Stimulated activated CD8-positive, alpha-beta memory T cell treated with anti-CD3 and anti-CD28 coated beads, Interleukin-7, amount 100 ng/mL, for 48 hours (primary cell): ENCODE measurements around the gene ROR1.
"Not testable (repeated sequence)": the region's sequence is repeated elsewhere in the genome, so short reads cannot be mapped to it uniquely, and the experiment has no call there.

Source experiments
- DNase-seq, 2 donors: peaks; one replicate each; pipeline ENCODE4 v3.0.0-alpha.2; 2020; ENCODE audit warnings: low read depth in 1 of 2; ENCODE audit errors: extremely low read depth in 1 of 2

ROR1 gene

DNA sequence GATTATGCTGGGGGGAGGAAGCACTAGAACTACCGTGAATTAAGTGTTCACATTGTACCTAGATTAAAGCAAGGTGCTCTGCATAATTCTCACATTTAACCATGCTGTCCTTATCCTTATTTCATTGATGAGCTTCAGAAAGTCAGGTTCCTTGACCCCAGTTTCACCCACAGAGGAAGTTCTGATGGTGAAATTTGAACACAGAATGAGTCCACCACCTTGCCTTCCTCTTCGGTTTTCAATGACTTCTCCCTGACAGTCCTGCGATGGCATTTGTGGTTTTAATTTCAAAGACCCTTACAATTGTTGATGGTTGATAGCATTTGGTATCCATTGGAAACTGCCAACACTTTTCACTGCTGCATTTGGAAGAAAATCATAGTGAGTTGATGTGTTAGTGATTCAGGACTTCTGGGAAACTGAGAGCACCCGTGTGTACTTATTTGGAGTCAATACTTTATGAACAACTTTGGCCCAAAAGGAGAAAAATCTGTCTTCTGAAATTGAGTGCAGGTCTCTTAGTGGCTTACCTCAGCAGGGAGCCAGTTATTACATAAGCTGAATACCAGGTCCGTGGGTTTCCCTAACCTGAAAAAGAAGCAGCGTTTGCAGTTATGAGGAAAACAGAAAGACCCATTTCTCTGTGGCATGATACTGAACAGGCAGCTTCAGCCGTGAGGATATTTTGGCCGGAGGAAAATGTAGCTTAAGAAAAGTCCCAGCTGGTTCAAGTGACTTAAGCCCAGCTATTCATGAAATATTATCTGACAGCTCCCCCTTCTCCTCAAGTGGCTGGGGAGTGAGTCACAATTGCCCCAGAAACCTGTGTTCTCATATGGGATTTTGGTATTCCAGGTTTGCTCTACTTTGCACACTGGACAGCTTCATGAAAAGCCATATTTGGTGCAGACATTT is 47.5 kb downstream of the ROR1 start:
- DNase-seq = no peak

DNA sequence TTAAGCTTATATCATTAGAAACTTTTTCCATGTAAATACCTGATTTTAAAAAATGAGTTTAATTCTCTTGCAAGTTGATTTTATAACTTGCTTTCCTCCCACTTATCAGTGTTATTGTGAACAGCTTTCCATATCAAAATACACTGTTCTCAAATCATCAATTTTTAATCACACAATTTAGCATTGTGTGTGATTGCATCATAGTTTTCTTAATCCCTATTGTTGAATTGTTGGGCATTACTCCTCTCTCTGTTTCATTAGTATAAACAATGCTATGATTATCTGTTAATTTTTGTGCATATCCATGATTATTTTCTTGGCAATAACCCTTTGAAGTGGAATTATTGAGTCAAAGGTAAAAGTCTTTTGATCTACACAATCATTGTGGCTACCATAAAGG is 48.7 kb downstream of the ROR1 start:
- DNase-seq = no peak

DNA sequence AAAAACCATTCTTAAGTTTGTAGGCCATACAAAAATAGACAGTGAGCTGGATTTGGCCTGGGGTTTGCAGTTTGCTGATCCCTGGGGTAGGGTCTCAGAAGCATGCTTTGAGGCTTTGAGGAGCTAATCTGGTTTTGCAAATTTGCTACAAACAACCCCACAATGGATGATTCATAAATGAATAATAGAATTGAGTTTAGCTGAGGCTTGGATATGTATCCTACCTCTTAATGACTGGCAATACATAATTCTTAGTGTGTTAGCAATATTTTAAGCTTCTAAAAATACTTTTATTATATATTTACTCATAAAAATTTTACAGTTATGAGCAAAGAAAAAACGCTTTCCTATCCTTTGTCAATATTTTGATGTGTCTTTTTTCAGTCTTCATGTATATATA is 50.6 kb downstream of the ROR1 start:
- DNase-seq = no peak

DNA sequence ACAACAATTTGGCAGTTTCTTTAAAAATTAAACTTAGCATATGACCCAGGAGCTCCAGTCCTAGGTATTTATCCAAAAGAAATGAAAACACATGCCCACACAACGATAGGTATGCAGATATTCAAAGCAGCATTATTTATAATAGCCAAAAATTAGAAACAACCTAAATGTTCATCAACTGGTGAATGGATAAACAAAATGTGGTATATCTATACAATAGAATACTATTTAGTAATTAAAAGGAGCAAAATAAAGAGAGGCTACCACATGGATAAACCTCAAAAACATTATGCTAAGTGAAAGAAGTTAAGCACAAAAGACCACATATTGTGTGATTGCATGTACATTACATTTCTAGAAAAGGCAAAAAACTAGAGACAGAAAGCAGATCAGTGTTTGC is 51.3 kb downstream of the ROR1 start:
- DNase-seq = no peak

DNA sequence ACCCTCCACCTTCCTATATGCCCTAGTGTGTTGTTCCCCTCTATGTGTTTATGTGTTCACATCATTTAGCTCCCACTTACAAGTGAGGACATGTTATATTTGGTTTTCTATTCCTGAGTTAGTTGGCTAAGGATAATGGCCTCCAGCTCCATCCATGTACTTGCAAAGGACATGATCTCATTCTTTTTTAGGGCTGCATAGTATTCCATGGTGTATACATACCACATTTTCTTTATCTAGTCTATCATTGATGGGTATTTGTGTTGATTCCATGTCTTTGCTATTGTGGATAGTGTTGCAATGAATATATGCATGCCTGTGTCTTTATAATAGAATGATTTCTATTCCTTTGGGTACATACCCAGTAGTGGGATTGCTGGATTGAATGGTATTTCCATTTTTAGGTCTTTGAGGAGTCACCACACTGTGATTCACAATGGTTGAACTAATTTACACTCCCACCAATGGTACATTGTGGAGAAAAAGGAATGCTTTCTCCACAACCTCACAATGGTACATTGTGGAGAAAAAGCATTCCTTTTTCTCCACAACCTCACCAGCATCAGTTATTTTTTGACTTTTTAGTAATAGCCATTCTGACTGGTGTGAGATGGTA is 52.5 kb downstream of the ROR1 start:
- DNase-seq = not testable (repeated sequence)

DNA sequence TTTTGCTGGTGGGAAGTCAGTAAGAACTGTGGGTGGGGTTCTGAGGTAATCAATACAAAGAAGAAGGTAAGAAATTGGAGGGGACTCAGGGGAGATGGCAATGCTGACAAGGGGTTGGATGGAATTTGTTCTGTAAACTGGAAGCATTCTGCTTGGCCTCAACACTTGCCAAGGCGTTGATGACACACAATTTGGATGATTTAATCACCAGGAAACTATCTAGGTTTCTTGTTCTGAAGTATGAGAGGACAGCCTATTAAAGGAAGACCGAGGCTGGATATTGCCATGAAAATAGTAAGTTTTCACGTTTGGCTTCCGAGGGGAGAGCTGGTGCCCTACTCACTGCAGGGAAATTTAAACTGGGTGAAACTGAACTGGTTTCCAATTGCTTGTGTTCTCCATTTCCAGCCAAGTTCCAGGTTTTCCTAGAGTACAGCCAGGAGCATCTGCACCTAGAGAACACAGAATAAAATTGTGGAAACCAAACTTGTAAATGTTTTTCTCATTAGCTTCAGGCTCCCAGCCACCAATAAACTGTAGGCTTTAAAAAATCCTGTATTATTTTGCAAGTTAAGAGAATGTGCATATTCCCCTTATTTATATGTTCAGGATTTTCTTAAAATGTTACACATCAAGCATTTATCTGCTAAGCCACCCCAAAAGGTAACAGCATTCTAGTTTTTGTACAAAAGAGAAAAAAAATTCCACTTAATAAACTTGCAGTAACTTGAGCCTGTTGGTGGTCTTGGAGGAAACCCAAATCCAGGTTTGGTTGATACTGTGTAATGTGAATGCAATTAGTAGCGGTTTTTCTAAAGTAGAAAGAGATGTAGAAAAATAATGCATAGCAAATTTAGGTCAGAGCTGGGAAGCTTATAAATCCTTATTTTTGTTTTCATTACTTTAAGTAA is 53.8 kb downstream of the ROR1 start:
- DNase-seq = no peak

DNA sequence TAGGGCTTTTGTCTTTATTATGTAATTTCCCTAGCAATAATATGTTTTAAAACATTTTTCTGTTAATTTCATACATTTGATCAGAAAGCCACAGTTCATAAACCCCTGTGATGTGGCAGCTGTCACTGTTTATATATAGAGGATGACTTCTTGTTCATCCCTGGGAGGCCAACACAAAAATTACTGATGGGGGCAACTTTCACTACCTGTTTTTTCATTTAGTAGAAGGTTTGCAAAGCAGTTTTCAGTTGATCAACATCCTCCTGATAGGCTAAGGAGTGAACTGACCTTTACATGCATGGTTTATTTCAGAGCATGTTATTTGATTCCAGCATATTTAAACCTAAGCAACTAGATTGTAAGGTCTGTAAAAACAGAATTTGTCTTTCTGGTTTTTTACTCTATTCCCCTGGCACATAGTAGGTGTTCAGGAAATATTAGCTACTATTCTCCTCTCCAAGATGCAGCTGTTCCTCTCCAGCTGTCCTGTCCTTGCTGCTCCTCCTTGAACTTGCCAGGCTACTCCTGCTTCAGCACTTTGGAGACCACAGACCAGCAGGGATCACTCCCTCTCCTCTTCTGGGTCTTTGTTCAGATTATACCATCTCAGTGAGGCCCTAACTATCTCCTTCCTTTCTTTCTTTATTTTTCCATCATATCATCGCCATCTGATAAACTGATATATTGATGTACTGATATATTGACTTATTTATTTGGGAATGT is 54.7 kb downstream of the ROR1 start:
- DNase-seq = no peak

DNA sequence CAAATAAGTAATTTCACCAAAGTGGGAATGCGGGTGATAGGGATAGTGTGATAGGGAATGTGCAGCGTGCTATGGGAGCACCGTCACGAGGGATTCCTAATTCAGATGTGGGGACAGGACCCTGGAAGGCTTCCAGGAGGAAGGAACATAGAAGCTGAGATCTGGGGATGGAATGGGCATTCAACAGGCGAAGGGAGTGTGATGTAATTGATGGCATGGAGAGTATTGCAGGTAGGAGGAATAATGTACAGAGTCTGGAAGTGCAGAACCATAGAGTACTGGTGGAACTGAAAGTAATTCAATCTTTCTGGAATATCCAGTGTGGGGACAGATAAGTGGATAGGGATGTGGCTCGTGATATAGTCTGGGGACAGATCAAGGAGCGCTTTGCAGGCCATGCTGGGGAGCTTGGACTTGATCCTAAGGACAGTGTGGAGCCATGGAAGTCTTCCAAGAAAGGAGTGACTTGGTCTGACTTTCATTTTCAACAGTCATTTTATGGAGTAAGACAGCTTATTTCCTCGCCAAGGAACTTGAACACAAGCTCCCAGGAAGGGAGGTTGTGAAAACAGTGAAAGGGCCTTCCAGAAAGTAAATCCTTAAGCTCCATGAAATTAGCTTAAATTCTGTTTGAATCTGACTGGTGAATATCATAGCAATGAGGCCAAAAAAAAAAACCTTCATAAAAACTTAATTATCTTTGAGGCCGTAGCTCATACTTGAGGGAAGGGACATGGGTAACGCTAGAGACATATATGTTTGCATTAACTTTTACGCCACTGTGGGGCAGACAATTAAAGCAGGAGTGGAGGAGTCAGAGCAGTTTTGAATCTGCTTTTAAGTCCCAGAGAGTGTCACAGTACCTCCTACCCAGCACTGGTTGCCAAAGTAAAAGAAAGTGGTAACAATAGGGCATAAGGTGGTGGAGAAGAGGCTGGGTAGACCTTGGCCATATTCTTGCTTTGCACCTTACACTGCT is 55.8 kb downstream of the ROR1 start:
- no peak for DNase-seq

DNA sequence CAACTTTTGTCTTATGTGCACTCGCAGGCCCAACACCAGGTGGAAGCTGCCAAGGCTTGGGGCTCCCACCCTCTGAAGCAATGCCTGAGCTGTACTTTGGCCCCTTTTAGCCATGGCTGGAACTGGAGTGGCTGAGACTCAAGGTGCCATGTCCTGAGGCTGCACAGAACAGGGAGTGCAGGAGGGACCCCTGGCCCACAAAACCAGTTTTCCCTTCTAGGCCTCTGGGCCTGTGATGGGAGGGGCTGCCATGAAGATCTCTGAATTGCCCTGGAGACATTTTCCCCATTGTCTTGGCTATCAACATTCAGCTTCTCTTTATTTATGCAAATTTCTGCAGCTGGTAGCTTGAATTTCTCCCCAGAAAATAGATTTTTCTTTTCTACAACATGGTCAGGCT is 57.6 kb downstream of the ROR1 start:
- DNase-seq = no peak

DNA sequence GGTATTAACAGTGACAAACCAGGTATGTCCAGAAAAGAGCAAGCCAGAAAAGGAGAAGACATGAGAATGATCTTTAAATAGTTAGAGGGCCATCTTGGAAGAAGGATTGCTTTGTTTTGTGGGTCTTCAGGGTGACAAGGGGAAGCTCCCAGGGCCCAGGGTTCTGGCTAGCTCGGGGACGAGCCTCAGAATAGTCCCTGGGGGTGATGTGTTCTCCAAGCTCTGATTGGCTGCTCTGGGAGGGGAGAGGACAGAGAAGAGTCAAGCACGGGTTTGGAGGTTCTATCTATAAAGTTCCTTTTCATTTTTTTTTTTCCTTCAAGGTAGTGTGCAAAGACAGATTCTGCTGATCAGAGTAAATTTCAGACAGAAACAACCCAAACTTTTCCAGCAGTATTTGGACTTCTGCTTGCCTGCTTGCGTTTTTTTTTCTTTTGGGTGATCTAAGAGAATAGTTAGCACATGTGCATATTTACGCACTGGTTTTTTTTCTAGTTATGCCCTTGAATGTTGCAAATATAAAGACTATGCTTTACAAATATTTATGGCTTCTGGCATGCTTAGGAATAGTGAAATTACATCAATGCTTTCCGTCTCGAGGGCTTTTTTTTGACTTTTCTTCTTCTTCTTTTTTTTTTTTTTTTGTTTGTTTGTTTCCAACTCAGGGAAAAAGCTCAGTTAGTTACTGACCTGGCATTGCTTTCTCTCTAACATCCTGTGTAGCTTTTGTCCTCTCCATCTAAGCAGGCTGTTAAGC is 59.7 kb downstream of the ROR1 start:
- no peak for DNase-seq

DNA sequence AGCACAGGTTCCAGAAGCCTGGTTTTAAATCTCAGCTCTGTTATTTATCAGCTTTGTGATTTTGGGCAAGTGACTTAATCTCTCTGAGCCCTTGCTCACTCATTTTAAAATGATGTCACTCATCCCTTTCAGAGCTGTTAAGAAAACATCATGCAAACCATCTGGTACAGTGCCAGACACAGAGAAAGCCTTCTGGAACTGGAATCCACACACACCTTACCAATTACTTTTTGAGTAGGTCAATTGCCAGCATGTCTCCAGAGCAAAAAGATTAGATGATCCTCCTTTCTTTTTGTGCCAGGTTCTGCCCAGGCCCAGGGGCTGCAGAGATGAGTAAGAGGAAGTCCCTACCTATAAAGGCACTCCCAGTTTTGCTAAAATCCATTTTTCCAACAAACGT is 61.3 kb downstream of the ROR1 start:
- no peak for DNase-seq

DNA sequence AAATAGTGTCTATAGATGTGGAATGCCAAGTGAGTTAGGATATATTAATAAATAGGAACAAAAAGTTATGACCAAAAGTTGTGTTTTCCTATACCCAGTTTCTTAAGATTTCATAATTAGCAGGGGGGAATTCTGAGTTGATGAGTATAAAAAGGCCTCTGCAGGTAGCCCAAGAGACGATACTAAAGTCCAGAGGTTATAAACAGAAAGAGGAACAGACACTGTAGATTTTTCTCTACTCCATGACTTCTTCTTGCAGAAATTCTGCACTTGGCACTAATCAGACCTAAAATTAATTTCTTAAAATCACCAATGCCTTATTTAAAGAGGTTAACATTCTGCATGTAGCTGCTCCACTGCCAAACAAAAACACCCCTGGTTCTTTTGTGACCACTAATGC is 62.6 kb downstream of the ROR1 start:
- DNase-seq = no peak

DNA sequence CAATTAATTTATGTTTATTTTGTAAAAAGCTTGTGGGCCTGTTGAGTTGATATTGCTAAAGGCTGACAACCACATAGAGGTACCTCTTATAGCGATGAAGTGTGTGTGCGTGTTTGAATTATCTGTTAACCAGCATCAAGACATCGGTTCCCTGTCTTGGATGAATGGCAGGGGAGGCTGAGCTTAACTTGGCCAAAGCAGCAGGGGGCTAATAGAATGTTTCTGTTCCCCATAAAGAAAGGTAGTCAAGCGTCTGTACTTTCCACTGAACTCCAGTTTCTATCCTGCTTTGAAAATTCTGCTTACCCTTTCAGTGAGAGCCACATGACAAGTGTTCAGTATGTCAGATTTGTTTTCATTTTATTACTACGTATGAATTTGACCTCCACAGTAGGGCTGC is 63.0 kb downstream of the ROR1 start:
- DNase-seq = no peak

DNA sequence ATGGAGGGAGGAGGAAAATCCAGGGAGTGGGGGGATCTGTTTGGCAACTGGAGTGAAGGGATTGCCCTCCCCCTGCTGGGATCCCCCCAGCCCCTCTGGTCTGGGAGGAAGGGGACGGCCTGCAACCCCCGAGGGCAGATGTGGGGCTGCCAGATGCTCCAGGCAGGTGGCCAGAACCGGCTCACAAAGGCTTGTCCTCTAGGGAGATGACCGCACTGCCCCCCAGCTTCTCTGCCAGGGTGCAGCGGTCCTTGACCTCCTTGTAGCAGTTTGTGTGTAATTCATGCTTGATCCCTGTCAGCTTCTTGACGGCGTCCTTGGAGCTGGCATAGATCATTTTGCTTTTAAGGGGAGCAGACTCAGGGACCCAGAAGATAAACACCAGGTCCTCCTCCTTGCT is 69.2 kb downstream of the ROR1 start:
- DNase-seq = no peak

DNA sequence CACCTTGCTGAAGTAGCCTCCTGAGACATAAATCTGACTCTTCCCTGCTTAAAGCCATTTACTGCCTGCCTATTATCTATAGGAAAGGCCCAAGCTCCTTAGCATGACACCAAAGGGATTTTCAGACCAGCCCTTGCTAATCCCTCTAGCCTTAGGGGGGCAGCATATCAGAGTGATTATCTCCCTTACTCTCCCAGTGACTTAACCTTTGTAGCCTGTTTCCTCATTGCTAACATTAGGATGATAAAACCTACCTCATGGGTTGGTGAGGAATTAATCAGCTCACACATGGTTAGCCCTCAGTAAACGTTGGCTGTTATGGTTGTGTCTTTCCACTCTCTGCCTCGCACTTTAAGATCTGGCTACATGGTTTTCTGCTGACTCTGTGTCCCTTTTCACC is 70.1 kb downstream of the ROR1 start:
- DNase-seq = no peak

DNA sequence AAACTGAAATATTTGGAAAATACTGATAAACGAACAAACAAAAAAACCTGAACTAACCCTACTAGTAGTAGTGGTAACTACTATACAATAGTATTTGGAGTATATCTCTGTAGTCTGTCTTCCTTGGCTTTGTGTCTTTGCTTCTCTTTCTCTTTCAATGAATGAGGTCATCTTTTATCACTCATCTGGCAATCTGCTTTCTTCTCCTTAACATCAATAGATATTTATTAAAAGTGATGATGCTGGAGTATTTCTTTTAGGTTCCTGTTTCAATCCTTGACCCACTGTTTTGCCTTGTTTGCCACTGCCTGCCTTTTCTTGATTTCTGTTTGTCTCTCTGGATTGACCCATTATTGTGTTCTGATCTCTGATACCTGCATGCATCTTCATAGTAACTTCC is 71.5 kb downstream of the ROR1 start:
- DNase-seq = no peak

DNA sequence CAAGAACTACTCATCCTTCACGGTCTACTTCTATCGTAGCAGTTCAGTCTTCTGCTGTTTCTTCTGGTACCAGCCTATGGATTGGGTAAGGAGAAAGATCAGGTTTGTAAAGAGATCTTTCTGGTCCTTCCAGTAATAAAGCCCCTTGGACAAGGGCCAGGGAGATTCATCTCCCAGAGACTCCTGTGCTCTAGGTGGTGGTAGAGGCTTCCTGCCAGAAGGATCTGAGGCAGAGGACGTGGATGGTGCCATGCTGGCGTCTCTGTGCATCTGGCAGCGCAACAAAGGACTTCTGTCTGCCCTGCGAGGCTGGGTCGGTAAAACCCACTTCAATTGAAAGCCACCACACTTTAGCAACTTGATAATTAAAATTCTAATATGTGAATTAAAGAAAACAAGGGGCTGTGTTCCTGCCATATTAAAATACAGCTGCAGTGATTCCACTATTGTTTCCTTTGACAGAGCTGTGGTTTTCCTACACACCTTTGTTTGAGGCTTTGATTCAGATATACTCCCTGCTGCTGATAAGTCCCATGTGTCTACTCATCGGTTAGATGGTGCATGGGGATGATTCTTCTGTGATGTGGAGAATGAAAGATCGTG is 73.6 kb downstream of the ROR1 start:
- DNase-seq = no peak

DNA sequence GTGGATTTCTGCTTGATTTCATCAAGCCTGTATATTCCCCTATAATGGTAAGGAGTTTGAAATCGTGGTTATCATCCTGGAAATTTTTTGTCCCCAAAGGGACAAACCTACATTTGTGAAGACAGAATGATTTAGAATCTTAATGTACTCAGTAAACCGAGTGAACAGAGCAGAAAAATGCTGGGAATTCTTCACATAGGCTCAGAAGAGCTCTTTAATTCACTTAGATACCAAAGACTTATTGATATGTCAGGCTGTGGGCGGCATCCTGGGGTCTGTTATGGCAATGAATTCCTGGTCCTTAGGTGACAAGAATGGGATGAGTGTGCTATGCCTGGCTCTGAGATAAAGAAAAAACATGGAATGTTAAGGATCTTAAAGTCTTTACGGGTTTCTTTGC is 74.9 kb downstream of the ROR1 start:
- DNase-seq = no peak

DNA sequence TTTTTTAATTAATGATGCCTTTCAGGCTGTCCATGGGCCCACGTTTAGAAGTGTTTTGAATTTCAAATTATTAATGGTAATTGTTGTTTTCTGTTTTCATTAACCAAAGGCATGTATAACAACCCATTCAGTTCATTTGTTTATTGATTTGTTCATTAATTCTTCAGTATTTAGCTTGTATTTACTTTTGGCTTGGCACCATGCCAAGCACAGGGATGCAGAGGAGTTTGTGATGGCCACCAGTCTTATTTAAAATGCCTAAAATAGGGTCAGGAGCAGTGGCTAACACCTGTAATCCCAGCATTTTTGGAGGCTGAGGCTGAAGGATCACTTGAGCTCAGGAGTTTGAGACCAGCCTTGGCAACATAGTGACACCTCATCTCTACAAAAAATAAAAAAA is 75.3 kb downstream of the ROR1 start:
- no peak for DNase-seq
